SH-SY5Y (cell line): ENCODE data around the gene AP3S1.
A peak's percentile ranks its signal among the peaks of the same experiment; 100 is the strongest.

ENCODE experiments used
- GATA2 ChIP-seq: IDR thresholded peaks from 2 replicates; pipeline ENCODE4 v1.6.1; 2011; ENCODE audit warnings: mild to moderate bottlenecking, low read depth, low read length
- GATA3 ChIP-seq: IDR thresholded peaks from 2 replicates; pipeline ENCODE4 v1.6.1; 2011; ENCODE audit warnings: low read depth, mild to moderate bottlenecking, low read length, moderate library complexity

AP3S1 gene

GRCh38 chr5:115841382-115842088 lies at the start of gene AP3S1, which contains the start of gene ATG12:
Gene AP3S1 (plus strand): TSS chr5:115841935. CDS start chr5:115842038, 103 bp downstream.
Gene ATG12 (minus strand): TSS chr5:115841565. CDS start chr5:115841552, 13 bp downstream.
- TF ChIP-seq GATA3 (no peak), GATA2 (peak; percentile 86)

GRCh38 chr5:115795700-115796099 lies 46.0 kb upstream of the AP3S1 start:
- TF ChIP-seq GATA3: no peak
- TF ChIP-seq GATA2: no peak

GRCh38 chr5:115796656-115797055 lies 45.1 kb upstream of the AP3S1 start:
- no peak for TF ChIP-seq GATA3
- no peak for TF ChIP-seq GATA2

- TF ChIP-seq GATA3 (no peak), GATA2 (no peak)
Observed at GRCh38 chr5:115798252-115798651, 43.5 kb upstream of the AP3S1 start.

- TF ChIP-seq GATA2: no peak
- no peak for TF ChIP-seq GATA3
Observed at GRCh38 chr5:115800108-115800507, 41.6 kb upstream of the AP3S1 start.

- TF ChIP-seq GATA2 (no peak), GATA3 (no peak)
Observed at GRCh38 chr5:115801152-115801551, 40.6 kb upstream of the AP3S1 start.

- TF ChIP-seq GATA3: no peak
- no peak for TF ChIP-seq GATA2
Observed at GRCh38 chr5:115801984-115802383, 39.8 kb upstream of the AP3S1 start.

- TF ChIP-seq GATA2 (no peak), GATA3 (no peak)
Observed at GRCh38 chr5:115806986-115807653, 34.6 kb upstream of the AP3S1 start.

- TF ChIP-seq GATA2 (no peak), GATA3 (no peak)
Observed at GRCh38 chr5:115807654-115808052, 34.1 kb upstream of the AP3S1 start.

GRCh38 chr5:115809946-115810345 lies 31.8 kb upstream of the AP3S1 start:
- TF ChIP-seq GATA2 (no peak), GATA3 (no peak)

GRCh38 chr5:115810761-115811160 lies 31.0 kb upstream of the AP3S1 start:
- no peak for TF ChIP-seq GATA2
- no peak for TF ChIP-seq GATA3

GRCh38 chr5:115811406-115811805 lies 30.3 kb upstream of the AP3S1 start:
- TF ChIP-seq GATA2: no peak
- peak; percentile 20; the same call in 1 of the 2 replicates for TF ChIP-seq GATA3

GRCh38 chr5:115812372-115812771 lies 29.4 kb upstream of the AP3S1 start:
- TF ChIP-seq GATA2 (no peak), GATA3 (no peak)

- TF ChIP-seq GATA2: no peak
- TF ChIP-seq GATA3: no peak
Observed at GRCh38 chr5:115813719-115814118, 28.0 kb upstream of the AP3S1 start.

- TF ChIP-seq GATA3 (no peak), GATA2 (no peak)
Observed at GRCh38 chr5:115815006-115815692, 26.6 kb upstream of the AP3S1 start.
